Cardiac fibroblast (primary cell): ENCODE data around the gene MAZ.

Experiments used
- DNase-seq, 2 donors: peaks; one replicate each; pipeline versions ENCODE4 v3.0.0 to v3.0.0-alpha.2; 2010; ENCODE audit warnings: low read depth in 2 of 2
- H3K4me3 ChIP-seq, 2 donors: replicated peaks in 1 of 2; 1 replicate in 1 of 2; 2 replicates in 1 of 2; pipeline ENCODE4 v1.5.1; 2011; ENCODE audit warnings: low read depth in 2 of 2, low read length in 2 of 2, mild to moderate bottlenecking in 2 of 2, moderate library complexity in 1 of 2
- TF ChIP-seq, protein P1 (sequence below): IDR thresholded peaks from one replicate; pipeline ENCODE4 v1.5.1; 2011; ENCODE audit warnings: low read depth, mild to moderate bottlenecking, low read length, inconsistent platforms

Gene MAZ

DNA sequence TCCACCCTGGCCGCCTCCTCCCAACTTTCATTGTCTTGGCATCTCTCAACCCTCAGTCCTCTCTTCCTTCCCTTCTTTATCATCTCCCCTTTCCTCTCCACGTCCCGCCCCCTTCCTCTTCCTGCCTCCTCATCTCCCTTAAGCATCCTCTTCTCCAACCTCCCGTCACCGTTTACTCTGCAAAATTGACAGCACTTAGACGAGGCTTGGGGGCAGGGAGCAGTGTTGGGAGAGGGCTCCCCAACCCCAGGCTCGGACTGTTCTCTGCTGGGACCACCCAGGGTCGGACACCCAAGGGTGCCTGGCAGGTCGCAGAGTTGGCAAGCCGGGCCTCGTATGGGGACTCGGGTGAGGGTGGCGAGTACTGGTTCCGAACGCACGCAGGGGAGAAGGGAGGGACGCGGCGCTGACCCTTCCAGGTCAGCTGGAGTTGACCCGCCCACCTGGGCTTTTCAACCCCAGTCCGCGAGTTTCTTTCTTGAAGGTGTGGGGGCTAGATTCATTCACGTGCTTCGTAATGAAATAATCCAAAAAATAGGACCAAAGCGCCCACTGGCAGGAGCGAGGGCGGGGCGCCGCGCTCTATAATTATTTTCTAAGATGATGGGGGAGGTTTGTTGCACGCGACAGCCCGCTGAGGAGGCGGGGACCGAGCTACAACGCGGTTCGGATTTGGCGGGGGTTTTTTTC is 8.8 kb downstream of the MAZ start:
- no peak for DNase-seq

DNA sequence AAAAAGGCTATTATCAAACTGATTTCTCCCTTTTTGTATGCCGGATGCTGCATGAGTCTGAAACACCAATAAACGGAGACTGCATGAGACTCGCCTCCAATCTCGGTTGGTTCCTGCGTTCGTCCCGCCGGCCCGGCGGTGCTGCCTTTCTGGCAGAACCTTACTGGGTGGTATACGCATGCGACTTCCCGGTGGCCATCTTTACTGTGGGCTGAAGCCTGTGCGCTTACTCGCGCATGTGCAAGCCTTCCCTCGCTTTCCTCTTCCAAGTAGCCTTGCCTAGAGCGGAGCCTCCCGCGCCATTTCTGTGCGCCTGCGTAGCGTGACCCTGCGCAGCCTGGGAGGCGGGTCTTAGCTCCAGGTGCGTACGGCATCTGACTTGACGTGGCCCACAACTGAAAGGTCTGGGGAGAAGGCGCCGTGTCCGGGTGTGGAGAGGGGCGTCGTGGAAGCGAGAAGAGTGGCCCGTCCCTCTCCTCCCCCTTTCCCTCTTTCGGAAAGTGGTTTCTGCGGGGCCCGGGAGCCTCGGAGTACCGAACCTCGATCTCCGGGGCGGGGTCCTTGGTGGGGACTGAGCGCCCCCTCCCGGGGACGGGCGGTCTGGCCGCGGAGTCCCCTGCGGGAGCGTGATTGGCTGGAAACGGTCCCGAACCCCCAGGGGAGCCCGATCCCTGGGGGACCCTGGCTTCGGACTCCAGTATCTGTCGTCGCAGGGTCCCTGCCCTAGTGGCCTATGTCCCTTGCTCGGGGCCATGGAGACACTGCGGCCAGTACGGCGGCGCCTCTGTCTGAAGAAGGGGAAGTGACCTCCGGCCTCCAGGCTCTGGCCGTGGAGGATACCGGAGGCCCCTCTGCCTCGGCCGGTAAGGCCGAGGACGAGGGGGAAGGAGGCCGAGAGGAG is 9.7 kb downstream of the MAZ start, which contains the start of gene PAGR1:
TSS of gene PAGR1 (plus strand) at position 360 of the 901 bp plus-strand sequence. CDS start at position 734, 374 bp downstream.
- peak; percentile 100 for DNase-seq
- H3K4me3 ChIP-seq: peak within 1 kb of the TSS; percentile 68 to 82
- TF ChIP-seq, protein P1, sequence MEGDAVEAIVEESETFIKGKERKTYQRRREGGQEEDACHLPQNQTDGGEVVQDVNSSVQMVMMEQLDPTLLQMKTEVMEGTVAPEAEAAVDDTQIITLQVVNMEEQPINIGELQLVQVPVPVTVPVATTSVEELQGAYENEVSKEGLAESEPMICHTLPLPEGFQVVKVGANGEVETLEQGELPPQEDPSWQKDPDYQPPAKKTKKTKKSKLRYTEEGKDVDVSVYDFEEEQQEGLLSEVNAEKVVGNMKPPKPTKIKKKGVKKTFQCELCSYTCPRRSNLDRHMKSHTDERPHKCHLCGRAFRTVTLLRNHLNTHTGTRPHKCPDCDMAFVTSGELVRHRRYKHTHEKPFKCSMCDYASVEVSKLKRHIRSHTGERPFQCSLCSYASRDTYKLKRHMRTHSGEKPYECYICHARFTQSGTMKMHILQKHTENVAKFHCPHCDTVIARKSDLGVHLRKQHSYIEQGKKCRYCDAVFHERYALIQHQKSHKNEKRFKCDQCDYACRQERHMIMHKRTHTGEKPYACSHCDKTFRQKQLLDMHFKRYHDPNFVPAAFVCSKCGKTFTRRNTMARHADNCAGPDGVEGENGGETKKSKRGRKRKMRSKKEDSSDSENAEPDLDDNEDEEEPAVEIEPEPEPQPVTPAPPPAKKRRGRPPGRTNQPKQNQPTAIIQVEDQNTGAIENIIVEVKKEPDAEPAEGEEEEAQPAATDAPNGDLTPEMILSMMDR: peak; percentile 88

More for the DNA sequence above, 8.8 kb downstream of the MAZ start:
- H3K4me3 ChIP-seq: peak overlapping the region; percentile 44 to 82
- TF ChIP-seq, protein P1: no peak

DNA sequence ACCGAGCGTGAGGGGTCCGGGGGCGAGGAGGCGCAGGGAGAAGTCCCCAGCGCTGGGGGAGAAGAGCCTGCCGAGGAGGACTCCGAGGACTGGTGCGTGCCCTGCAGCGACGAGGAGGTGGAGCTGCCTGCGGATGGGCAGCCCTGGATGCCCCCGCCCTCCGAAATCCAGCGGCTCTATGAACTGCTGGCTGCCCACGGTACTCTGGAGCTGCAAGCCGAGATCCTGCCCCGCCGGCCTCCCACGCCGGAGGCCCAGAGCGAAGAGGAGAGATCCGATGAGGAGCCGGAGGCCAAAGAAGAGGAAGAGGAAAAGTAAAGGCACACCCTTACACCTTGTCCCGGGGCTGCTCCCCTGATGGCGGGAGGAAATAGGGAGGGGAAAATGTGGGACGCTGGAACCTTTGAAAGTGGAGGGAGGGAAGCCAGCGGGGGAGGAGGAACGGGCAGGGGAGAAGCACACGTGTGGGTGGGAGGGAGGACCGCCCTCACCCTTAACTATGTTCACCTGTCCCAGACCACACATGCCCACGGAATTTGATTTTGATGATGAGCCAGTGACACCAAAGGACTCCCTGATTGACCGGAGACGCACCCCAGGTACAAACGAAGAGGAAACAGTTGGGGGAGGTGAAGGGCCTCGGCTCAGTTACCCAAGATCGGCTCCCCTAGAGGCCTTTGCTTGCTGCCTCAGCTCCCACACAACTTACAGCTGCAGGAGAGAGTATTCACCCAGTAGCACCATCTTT is 10.5 kb downstream of the MAZ start:
- TF ChIP-seq, protein P1: peak; percentile 31
- H3K4me3 ChIP-seq: peak overlapping the region; percentile 68 to 82
- peak; percentile 63 to 67 for DNase-seq

DNA sequence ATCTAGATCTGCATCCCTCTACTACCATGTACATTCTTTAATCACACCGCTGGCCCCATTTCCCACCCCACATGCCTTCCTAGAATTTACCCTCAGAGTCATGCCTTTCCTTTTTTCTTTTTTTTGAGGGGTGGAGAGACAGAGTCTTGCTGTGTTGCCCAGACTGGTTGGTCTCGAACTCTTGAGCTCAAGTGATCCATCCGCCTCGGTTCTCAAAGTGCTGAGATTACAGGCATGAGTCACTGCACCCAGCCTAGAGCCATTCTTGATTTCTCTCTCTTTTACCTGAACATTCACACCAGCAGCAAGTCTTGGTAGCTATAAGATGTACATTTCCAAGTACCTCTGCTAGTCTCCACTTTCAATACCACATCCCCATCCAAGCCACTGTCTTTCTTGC is 11.8 kb downstream of the MAZ start:
- no peak overlapping the region for H3K4me3 ChIP-seq
- TF ChIP-seq, protein P1: no peak
- no peak for DNase-seq

DNA sequence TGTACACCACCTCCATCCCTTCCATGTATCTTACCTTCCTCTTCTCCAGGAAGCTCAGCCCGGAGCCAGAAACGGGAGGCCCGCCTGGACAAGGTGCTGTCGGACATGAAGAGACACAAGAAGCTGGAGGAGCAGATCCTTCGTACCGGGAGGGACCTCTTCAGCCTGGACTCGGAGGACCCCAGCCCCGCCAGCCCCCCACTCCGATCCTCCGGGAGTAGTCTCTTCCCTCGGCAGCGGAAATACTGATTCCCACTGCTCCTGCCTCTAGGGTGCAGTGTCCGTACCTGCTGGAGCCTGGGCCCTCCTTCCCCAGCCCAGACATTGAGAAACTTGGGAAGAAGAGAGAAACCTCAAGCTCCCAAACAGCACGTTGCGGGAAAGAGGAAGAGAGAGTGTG is 13.2 kb downstream of the MAZ start:
- TF ChIP-seq, protein P1: no peak
- no peak for DNase-seq
- peak overlapping the region in 1 of 2 donors; percentile 8 for H3K4me3 ChIP-seq

DNA sequence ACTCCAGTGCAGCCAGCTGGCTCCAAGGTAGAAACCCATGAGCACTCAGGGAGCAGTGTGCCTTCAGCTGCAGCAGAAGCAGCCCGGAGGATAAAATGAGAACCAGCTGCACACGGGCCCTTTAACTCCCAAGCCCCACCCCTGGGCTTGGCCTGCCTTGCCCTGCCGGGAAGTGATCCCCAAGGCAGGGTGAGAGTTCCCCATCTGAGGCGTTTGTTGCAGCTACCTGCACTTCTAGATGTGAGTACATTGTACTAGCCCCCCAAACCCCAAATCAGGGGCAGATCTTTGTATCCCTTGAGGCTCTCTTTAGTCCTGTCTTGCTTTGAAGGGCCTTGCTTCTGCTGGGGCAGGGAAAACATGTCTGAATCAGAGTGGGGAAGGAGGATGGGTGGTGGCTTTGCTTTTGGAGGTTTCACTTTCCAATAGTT is 14.0 kb downstream of the MAZ start, which contains the start of gene MVP:
TSS of gene MVP (plus strand) at position 192 of the 431 bp plus-strand sequence. CDS start 10,088 bp downstream, outside the sequence.
- H3K4me3 ChIP-seq: peak within 1 kb of the TSS; percentile 75 to 80
- TF ChIP-seq, protein P1: no peak
- DNase-seq: peak; percentile 63 to 75
